ENCODE measurements around the gene NCOA1.

NCOA1 gene

DNA sequence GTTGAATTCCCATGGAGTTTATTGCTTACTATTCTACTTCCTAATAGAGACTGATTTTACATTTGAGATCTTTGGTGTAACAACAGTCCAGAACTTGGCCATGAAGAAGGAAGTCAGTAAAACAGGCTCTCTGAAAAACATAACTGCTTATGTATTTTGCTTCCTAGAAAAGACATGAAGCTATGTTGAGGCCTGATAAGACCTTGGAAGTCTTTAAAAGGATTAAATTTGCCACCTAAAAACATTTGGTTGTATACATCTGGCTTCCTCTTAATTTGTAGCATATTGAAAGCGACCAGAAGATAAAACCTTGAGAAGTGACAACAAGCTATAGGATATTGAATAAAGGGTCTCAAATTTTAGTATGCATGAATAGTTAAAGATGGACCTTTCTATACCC, 265.7 kb downstream of the NCOA1 start:
- ChIA-PET POLR2A (no interaction called here), CTCF (interaction anchor here (0.5 kb wide), 1 partner anchor 9 kb away, joined by 3 read pairs; no protein-coding TSS in a partner anchor)

DNA sequence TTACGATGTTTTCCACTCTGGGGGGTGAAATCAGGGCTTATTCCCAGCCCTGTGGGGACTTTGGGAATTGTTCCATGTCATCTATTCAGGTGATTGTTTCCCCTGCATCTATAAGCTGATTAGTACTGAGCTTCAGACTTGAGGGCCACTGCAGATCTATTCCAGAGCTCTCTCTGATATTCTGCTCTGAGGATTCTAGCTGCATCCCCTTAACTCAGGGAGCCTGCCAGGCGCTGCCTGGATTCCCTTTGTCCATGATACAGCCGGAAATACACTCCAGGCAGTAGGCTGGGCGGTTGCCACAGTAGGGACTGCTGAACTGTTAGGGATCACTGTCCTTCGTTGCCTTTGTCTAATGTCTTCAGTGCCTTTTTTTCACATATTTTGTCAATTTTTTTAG, 270.8 kb downstream of the NCOA1 start:
- no peak for DNase-seq
- Histone ChIP-seq H3K27ac (ENCODE audit: insufficient read depth in 1 of 2, low read depth in 1 of 2, low read length in 2 of 2, poor library complexity in 1 of 2, severe bottlenecking in 2 of 2) (no peak overlapping the region), H3K9me3 (ENCODE audit: control extremely low read depth in 1 of 5, control insufficient read depth in 4 of 5, insufficient read depth in 2 of 5, low read depth in 1 of 5, low read length in 4 of 5) (no peaks in the 10 kb centered on the region), H3K36me3 (ENCODE audit: control insufficient read depth in 4 of 4, insufficient read depth in 4 of 4, low read length in 3 of 4) (peaks cover 18 to 47% (median 29%) of the 10 kb centered on the region in 4 experiments), H3K4me3 (ENCODE audit: control insufficient read depth in 1 of 7, extremely low read depth in 1 of 7, insufficient read depth in 4 of 7, low read depth in 2 of 7, low read length in 6 of 7) (no peak overlapping the region), H3K4me1 (ENCODE audit: control extremely low read depth in 1 of 4, control insufficient read depth in 4 of 4, insufficient read depth in 4 of 4, low read length in 3 of 4) (no peaks in the 10 kb centered on the region), H3K27me3 (replicated peaks in 2 of 5; ENCODE audit: control insufficient read depth in 4 of 5, insufficient read depth in 5 of 5, low read length in 4 of 5) (no peaks in the 10 kb centered on the region)
- 100% methylated on average over 4 of the region's 5 CpGs for WGBS (ENCODE audit: insufficient coverage)
- ChIA-PET CTCF (no interaction called here), POLR2A (no interaction called here)

More for the DNA sequence above, 265.7 kb downstream of the NCOA1 start:
- no peaks in the 10 kb centered on the region for H3K4me1 ChIP-seq (ENCODE audit: control extremely low read depth in 1 of 4, control insufficient read depth in 4 of 4, insufficient read depth in 4 of 4, low read length in 3 of 4)
- peaks cover 10 to 54% (median 22%) of the 10 kb centered on the region in 4 experiments for H3K36me3 ChIP-seq (ENCODE audit: control insufficient read depth in 4 of 4, insufficient read depth in 4 of 4, low read length in 3 of 4)
- H3K27ac ChIP-seq (ENCODE audit: insufficient read depth in 1 of 2, low read depth in 1 of 2, low read length in 2 of 2, poor library complexity in 1 of 2, severe bottlenecking in 2 of 2): no peak overlapping the region
- no peak for DNase-seq
- no peak overlapping the region for H3K4me3 ChIP-seq (ENCODE audit: control insufficient read depth in 1 of 7, extremely low read depth in 1 of 7, insufficient read depth in 4 of 7, low read depth in 2 of 7, low read length in 6 of 7)
- no peaks in the 10 kb centered on the region for H3K27me3 ChIP-seq (replicated peaks in 2 of 5; ENCODE audit: control insufficient read depth in 4 of 5, insufficient read depth in 5 of 5, low read length in 4 of 5)
- H3K9me3 ChIP-seq (ENCODE audit: control extremely low read depth in 1 of 5, control insufficient read depth in 4 of 5, insufficient read depth in 2 of 5, low read depth in 1 of 5, low read length in 4 of 5): no peaks in the 10 kb centered on the region
- 80% methylated on average over 1 of the region's 1 CpG for WGBS (ENCODE audit: insufficient coverage)

DNA sequence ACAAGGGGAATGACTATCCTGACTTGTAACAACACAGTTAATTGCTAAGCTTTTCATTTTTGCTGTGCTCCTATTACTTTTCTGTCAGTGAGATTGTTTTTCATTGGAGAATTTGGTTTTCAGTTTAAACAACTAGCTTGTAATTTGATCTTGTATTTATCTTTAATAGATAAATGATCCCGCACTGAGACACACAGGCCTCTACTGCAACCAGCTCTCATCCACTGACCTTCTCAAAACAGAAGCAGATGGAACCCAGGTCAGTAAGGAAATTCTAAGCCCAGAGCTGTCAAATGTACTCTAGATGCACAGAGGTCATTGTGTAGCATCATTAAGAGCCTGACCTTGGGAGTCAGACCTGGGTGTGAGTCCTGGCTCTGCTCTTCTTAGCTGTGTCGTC, 271.5 kb downstream of the NCOA1 start:
- Histone ChIP-seq H3K4me1 (ENCODE audit: control extremely low read depth in 1 of 4, control insufficient read depth in 4 of 4, insufficient read depth in 4 of 4, low read length in 3 of 4) (no peaks in the 10 kb centered on the region), H3K27ac (ENCODE audit: insufficient read depth in 1 of 2, low read depth in 1 of 2, low read length in 2 of 2, poor library complexity in 1 of 2, severe bottlenecking in 2 of 2) (no peak overlapping the region), H3K27me3 (replicated peaks in 2 of 5; ENCODE audit: control insufficient read depth in 4 of 5, insufficient read depth in 5 of 5, low read length in 4 of 5) (no peaks in the 10 kb centered on the region), H3K9me3 (ENCODE audit: control extremely low read depth in 1 of 5, control insufficient read depth in 4 of 5, insufficient read depth in 2 of 5, low read depth in 1 of 5, low read length in 4 of 5) (no peaks in the 10 kb centered on the region), H3K36me3 (ENCODE audit: control insufficient read depth in 4 of 4, insufficient read depth in 4 of 4, low read length in 3 of 4) (peaks cover 21 to 47% (median 29%) of the 10 kb centered on the region in 4 experiments), H3K4me3 (ENCODE audit: control insufficient read depth in 1 of 7, extremely low read depth in 1 of 7, insufficient read depth in 4 of 7, low read depth in 2 of 7, low read length in 6 of 7) (no peak overlapping the region)
- POLR2A ChIA-PET: no interaction called here
- no peak for DNase-seq
- CTCF ChIA-PET: no interaction called here
- 100% methylated on average over 1 of the region's 2 CpGs for WGBS (ENCODE audit: insufficient coverage)

DNA sequence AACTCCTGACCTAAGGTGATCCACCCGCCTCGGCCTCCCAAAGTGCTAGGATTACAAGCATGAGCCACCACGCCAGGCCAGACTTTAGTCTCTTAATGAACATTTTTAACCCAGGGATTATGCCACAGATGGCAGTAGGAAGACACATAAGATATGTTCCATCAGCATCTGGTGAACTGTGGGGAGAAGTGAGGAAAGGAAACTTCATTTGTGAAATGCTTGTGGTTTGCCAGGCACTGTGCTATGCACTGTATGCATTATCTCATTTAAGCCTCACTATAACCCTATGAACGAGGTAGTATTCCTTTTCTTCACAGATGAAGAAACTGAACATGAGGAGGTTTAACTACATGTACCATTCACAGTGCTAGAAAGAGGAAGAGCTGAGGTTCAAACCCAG, 272.8 kb downstream of the NCOA1 start:
- Histone ChIP-seq H3K36me3 (ENCODE audit: control insufficient read depth in 4 of 4, insufficient read depth in 4 of 4, low read length in 3 of 4) (peaks cover 18 to 46% (median 27%) of the 10 kb centered on the region in 4 experiments), H3K9me3 (ENCODE audit: control extremely low read depth in 1 of 5, control insufficient read depth in 4 of 5, insufficient read depth in 2 of 5, low read depth in 1 of 5, low read length in 4 of 5) (no peaks in the 10 kb centered on the region), H3K27me3 (replicated peaks in 2 of 5; ENCODE audit: control insufficient read depth in 4 of 5, insufficient read depth in 5 of 5, low read length in 4 of 5) (no peaks in the 10 kb centered on the region), H3K27ac (ENCODE audit: insufficient read depth in 1 of 2, low read depth in 1 of 2, low read length in 2 of 2, poor library complexity in 1 of 2, severe bottlenecking in 2 of 2) (no peak overlapping the region), H3K4me1 (ENCODE audit: control extremely low read depth in 1 of 4, control insufficient read depth in 4 of 4, insufficient read depth in 4 of 4, low read length in 3 of 4) (no peaks in the 10 kb centered on the region), H3K4me3 (ENCODE audit: control insufficient read depth in 1 of 7, extremely low read depth in 1 of 7, insufficient read depth in 4 of 7, low read depth in 2 of 7, low read length in 6 of 7) (no peak overlapping the region)
- no peak for DNase-seq
- 98% methylated on average over 3 of the region's 4 CpGs for WGBS (ENCODE audit: insufficient coverage)
- POLR2A ChIA-PET: no interaction called here
- CTCF ChIA-PET: no interaction called here

DNA sequence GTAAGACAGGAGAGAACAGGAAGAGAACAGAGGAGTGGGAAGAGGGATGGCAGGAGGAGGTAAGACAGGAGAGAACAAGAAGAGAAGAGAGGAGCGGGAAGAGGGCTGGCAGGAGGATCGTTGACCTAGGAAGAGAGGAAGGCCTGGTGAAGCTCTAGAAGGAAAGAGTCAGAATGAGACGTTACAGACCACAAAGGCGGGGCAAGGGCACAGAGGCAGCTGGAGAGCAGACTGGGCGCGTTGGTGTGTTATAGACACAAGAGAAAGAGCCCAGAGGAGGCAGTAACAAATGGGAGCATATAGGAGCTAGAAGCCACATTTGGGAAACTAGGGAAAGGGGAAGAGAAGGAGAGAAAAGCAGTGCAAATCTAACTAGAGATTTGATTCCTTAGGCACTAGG, 275.6 kb downstream of the NCOA1 start:
- DNase-seq: no peak

DNA sequence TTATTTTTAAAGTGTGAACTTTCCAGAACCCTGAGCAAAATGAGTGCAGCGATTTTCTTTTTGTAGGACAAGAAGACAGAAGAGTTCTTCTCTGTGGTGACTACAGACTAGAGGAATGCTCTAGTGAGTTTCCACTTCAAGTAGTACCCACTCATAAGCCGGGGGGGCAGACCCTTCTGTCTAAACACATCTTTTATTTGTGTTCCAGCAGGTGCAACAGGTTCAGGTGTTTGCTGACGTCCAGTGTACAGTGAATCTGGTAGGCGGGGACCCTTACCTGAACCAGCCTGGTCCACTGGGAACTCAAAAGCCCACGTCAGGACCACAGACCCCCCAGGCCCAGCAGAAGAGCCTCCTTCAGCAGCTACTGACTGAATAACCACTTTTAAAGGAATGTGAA, 277.0 kb downstream of the NCOA1 start:
- WGBS (ENCODE audit: insufficient coverage): 100% methylated on average over 4 of the region's 5 CpGs
- Histone ChIP-seq H3K36me3 (ENCODE audit: control insufficient read depth in 4 of 4, insufficient read depth in 4 of 4, low read length in 3 of 4) (peaks cover 11 to 30% (median 22%) of the 10 kb centered on the region in 4 experiments), H3K27me3 (replicated peaks in 2 of 5; ENCODE audit: control insufficient read depth in 4 of 5, insufficient read depth in 5 of 5, low read length in 4 of 5) (no peaks in the 10 kb centered on the region), H3K27ac (ENCODE audit: insufficient read depth in 1 of 2, low read depth in 1 of 2, low read length in 2 of 2, poor library complexity in 1 of 2, severe bottlenecking in 2 of 2) (no peak overlapping the region), H3K4me3 (ENCODE audit: control insufficient read depth in 1 of 7, extremely low read depth in 1 of 7, insufficient read depth in 4 of 7, low read depth in 2 of 7, low read length in 6 of 7) (no peak overlapping the region), H3K9me3 (ENCODE audit: control extremely low read depth in 1 of 5, control insufficient read depth in 4 of 5, insufficient read depth in 2 of 5, low read depth in 1 of 5, low read length in 4 of 5) (no peaks in the 10 kb centered on the region), H3K4me1 (ENCODE audit: control extremely low read depth in 1 of 4, control insufficient read depth in 4 of 4, insufficient read depth in 4 of 4, low read length in 3 of 4) (no peaks in the 10 kb centered on the region)
- ChIA-PET POLR2A (no interaction called here), CTCF (interaction anchor here (0.6 kb wide), 1 partner anchor 167 kb away, joined by 3 read pairs; no protein-coding TSS in a partner anchor)
- no peak for DNase-seq

More for the DNA sequence above, 275.6 kb downstream of the NCOA1 start:
- peaks cover 18 to 44% (median 31%) of the 10 kb centered on the region in 4 experiments for H3K36me3 ChIP-seq (ENCODE audit: control insufficient read depth in 4 of 4, insufficient read depth in 4 of 4, low read length in 3 of 4)
- CTCF ChIA-PET: no interaction called here
- no peaks in the 10 kb centered on the region for H3K4me1 ChIP-seq (ENCODE audit: control extremely low read depth in 1 of 4, control insufficient read depth in 4 of 4, insufficient read depth in 4 of 4, low read length in 3 of 4)
- H3K27ac ChIP-seq (ENCODE audit: insufficient read depth in 1 of 2, low read depth in 1 of 2, low read length in 2 of 2, poor library complexity in 1 of 2, severe bottlenecking in 2 of 2): no peak overlapping the region
- H3K4me3 ChIP-seq (ENCODE audit: control insufficient read depth in 1 of 7, extremely low read depth in 1 of 7, insufficient read depth in 4 of 7, low read depth in 2 of 7, low read length in 6 of 7): no peak overlapping the region
- H3K27me3 ChIP-seq (replicated peaks in 2 of 5; ENCODE audit: control insufficient read depth in 4 of 5, insufficient read depth in 5 of 5, low read length in 4 of 5): no peaks in the 10 kb centered on the region
- 90% methylated on average over 6 of the region's 6 CpGs for WGBS (ENCODE audit: insufficient coverage)
- no peaks in the 10 kb centered on the region for H3K9me3 ChIP-seq (ENCODE audit: control extremely low read depth in 1 of 5, control insufficient read depth in 4 of 5, insufficient read depth in 2 of 5, low read depth in 1 of 5, low read length in 4 of 5)
- POLR2A ChIA-PET: no interaction called here

DNA sequence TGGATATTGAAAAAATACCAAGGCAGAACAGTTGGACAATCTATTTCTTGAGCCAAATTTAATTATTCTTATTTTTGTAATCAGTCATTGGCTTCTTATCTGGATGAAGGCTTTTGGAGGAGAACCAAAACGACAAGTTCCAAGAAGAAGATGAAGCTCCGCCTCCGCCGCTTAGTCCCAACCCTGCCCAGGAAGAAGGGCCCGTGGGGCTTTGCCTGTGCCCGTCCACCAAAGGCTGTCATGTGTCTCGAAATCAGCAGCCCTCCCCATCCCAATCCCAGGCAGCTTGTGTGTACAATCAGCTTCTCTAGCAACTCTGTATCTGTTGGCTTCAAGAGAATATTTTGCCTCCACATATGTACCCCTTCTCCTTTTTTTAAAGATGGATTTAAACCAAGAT, 277.5 kb downstream of the NCOA1 start:
- H3K9me3 ChIP-seq (ENCODE audit: control extremely low read depth in 1 of 5, control insufficient read depth in 4 of 5, insufficient read depth in 2 of 5, low read depth in 1 of 5, low read length in 4 of 5): no peaks in the 10 kb centered on the region
- H3K27me3 ChIP-seq (replicated peaks in 2 of 5; ENCODE audit: control insufficient read depth in 4 of 5, insufficient read depth in 5 of 5, low read length in 4 of 5): no peaks in the 10 kb centered on the region
- no peaks in the 10 kb centered on the region for H3K4me1 ChIP-seq (ENCODE audit: control extremely low read depth in 1 of 4, control insufficient read depth in 4 of 4, insufficient read depth in 4 of 4, low read length in 3 of 4)
- H3K27ac ChIP-seq (ENCODE audit: insufficient read depth in 1 of 2, low read depth in 1 of 2, low read length in 2 of 2, poor library complexity in 1 of 2, severe bottlenecking in 2 of 2): no peak overlapping the region
- ChIA-PET CTCF (interaction anchor here (0.6 kb wide), 1 partner anchor 168 kb away, joined by 3 read pairs; no protein-coding TSS in a partner anchor), POLR2A (no interaction called here)
- DNase-seq: no peak
- H3K36me3 ChIP-seq (ENCODE audit: control insufficient read depth in 4 of 4, insufficient read depth in 4 of 4, low read length in 3 of 4): peaks cover 11 to 29% (median 22%) of the 10 kb centered on the region in 4 experiments
- WGBS (ENCODE audit: insufficient coverage): 100% methylated on average over 4 of the region's 7 CpGs
- H3K4me3 ChIP-seq (ENCODE audit: control insufficient read depth in 1 of 7, extremely low read depth in 1 of 7, insufficient read depth in 4 of 7, low read depth in 2 of 7, low read length in 6 of 7): no peak overlapping the region

Data from common myeloid progenitor, CD34-positive (primary cell).